Mammary epithelial cell (primary cell): ENCODE measurements around the gene NR2F1-AS1.

Experiments used
- EZH2 ChIP-seq: IDR thresholded peaks from 2 replicates; pipeline ENCODE4 v1.6.1; 2012; ENCODE audit warnings: low read length, inconsistent platforms, borderline replicate concordance
- TF ChIP-seq, protein P1 (sequence below), 2 donors: IDR thresholded peaks in 1 of 2; conservative IDR thresholded peaks in 1 of 2; 2 replicates each; pipeline ENCODE4 v1.5.1; 2011 to 2012; ENCODE audit warnings: inconsistent platforms in 2 of 2, low read length in 2 of 2, mild to moderate bottlenecking in 2 of 2, control low read depth in 1 of 2, low read depth in 1 of 2; ENCODE audit not compliant: insufficient read depth in 1 of 2; ENCODE audit errors: extremely low read depth in 1 of 2

DNA sequence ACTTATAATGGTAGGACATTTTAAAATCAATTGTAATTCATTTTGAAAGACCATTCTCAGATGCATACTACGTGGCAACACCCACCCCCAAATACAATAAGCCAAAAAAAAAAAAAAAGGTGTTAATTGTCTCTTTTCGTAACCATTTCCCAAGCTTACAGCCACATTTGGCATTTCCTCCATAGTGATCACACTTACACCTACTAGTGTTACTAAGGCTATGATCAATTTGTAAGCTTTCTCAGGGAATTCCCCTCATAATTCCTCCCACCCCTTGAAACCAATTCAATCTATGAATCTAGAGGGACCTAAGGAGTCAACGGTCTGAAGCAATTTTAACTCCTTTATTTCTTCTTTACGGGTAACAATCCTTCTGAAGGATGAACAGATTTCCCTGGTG is 42.1 kb upstream of the NR2F1-AS1 start:
- TF ChIP-seq, protein P1, sequence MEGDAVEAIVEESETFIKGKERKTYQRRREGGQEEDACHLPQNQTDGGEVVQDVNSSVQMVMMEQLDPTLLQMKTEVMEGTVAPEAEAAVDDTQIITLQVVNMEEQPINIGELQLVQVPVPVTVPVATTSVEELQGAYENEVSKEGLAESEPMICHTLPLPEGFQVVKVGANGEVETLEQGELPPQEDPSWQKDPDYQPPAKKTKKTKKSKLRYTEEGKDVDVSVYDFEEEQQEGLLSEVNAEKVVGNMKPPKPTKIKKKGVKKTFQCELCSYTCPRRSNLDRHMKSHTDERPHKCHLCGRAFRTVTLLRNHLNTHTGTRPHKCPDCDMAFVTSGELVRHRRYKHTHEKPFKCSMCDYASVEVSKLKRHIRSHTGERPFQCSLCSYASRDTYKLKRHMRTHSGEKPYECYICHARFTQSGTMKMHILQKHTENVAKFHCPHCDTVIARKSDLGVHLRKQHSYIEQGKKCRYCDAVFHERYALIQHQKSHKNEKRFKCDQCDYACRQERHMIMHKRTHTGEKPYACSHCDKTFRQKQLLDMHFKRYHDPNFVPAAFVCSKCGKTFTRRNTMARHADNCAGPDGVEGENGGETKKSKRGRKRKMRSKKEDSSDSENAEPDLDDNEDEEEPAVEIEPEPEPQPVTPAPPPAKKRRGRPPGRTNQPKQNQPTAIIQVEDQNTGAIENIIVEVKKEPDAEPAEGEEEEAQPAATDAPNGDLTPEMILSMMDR (conservative IDR thresholded peaks at IDR 0.05 in 1 of 2, IDR thresholded peaks at IDR 0.05 in 1 of 2; ENCODE audit: extremely low read depth in 1 of 2, insufficient read depth in 1 of 2, low read depth in 1 of 2, low read length in 2 of 2), result no peak
- TF ChIP-seq EZH2, result no peak
